ENCODE measurements around the gene ALS2CL.
"Not testable (repeated sequence)": the region's sequence is repeated elsewhere in the genome, so short reads cannot be mapped to it uniquely, and the experiment has no call there.

The ALS2CL gene, protein sequence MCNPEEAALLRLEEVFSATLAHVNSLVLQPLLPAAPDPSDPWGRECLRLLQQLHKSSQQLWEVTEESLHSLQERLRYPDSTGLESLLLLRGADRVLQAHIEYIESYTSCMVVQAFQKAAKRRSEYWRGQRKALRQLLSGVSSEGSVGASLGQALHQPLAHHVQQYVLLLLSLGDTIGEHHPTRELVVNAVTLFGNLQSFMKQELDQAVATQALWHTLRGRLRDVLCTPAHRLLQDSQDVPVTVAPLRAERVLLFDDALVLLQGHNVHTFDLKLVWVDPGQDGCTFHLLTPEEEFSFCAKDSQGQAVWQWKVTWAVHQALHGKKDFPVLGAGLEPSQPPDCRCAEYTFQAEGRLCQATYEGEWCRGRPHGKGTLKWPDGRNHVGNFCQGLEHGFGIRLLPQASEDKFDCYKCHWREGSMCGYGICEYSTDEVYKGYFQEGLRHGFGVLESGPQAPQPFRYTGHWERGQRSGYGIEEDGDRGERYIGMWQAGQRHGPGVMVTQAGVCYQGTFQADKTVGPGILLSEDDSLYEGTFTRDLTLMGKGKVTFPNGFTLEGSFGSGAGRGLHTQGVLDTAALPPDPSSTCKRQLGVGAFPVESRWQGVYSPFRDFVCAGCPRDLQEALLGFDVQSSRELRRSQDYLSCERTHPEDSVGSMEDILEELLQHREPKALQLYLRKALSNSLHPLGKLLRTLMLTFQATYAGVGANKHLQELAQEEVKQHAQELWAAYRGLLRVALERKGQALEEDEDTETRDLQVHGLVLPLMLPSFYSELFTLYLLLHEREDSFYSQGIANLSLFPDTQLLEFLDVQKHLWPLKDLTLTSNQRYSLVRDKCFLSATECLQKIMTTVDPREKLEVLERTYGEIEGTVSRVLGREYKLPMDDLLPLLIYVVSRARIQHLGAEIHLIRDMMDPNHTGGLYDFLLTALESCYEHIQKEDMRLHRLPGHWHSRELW

GRCh38 chr3:46693038-46693891 lies at the start of gene ALS2CL:
Gene ALS2CL, minus strand, starts transcription at chr3:46693679. Its CDS starts 4,239 bp downstream, at chr3:46689440.
- DNase-seq: no peak

DNA sequence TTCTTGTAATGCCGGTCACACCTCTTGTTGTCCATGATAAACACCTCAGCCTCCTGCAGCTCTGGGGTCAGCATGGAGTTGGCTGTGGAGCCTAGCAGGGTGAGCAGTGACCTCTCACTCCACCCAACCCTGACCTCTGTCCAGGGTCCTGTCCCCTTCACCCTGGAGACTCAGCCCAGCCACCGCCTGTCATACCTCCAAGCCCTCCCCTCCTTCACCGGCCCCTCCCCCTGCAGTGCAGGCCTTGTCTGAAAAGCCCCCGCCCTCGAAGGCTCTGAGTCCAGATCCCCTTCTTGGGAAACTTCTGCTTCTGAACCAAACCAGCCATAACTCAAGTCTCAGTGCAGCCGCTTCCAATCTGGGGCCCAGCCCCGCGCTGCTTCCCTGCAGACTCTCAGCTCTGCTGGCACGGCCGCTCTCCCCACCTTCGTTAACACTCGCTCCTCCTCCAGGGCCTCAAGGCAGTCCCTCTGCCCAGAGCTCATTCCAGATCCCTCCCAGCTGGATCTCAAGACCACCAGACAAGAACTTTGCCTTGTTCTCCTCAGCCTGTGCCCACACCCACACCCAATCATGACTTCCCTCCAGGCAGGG lies 49.6 kb upstream of the ALS2CL start:
- no peak for DNase-seq

- not testable (repeated sequence) for DNase-seq
Observed at GRCh38 chr3:46739565-46739964, 46.1 kb upstream of the ALS2CL start.

DNA sequence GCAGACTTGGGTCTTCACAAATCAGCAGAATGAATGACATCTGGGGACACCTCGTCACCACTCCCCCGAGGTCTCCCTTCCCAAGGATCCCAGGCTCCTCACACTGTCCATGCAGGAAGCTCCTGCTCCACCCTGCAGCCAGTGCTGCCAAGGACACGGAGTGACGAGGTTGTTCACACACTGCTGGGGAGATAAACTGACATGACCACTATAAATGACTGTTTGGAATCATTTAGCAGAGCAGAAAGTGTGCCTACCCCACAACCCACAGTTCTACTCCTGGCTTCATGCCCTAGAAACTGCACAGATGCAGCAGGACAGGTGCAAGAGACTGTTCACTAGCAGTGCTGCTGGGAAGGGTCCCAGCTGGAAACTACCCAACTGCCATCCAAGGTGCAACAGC lies 43.9 kb upstream of the ALS2CL start:
- no peak for DNase-seq

DNA sequence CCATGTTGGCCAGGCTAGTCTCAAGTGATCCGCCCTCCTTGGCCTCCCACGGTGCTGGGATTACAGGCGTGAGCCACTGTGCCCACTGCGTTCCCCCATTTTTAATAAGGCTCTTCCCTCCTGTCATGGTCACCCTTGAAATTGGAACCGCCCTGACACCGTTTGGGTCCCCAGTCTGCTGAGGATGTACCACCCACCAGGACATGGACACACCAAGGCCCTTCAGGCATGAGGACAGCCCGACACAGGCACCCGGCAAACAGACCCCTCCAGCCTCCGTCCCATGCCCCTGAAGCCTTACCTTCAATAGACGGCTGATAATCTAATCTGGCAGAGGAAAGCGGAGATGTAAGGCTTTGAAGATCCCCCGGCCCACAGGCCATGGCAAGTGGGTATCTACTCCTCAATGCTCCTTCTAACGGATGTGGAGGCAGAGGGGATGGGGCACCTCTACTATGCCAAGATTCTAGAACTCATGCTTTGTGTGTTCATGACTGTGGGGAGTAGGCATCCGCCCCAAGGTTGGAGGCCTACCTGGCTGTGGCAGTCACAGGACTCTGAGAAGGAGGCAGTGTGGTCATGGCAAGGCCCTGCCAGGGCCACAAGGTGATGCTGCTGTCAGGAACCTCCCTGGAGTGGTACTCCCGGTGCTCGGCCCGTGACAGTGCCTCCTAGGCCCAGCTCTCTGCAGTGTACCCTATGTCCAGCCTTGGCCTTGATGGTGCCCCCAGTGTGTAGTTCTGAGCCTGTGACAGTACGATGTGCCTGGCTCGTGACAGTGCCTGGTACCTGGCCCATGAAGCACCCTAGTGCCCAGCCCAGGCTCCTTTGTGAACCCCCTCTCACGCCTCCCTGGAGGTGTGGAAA lies 42.8 kb upstream of the ALS2CL start:
- no peak for DNase-seq

DNA sequence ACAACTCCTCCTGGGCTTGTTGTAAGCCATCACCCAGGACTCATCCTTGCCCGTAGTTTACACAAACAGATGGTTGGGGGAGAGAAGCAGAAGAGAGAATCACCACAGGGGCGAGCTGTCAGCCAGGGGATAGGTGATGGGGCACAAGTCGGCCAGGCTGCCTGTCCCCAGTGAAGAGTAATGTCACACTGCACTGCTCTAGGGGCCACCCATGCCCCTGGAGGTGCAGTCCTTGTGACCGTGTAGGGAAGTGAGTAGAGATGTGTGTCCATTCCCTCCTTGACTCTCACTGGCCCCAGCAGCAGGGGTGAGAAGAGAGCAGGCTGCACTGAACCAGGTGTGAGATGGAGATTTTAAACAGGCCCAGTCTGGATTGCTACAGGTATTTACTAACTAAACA lies 41.3 kb upstream of the ALS2CL start:
- DNase-seq: no peak

- DNase-seq: no peak
Observed at GRCh38 chr3:46733026-46733800, 39.7 kb upstream of the ALS2CL start.

DNA sequence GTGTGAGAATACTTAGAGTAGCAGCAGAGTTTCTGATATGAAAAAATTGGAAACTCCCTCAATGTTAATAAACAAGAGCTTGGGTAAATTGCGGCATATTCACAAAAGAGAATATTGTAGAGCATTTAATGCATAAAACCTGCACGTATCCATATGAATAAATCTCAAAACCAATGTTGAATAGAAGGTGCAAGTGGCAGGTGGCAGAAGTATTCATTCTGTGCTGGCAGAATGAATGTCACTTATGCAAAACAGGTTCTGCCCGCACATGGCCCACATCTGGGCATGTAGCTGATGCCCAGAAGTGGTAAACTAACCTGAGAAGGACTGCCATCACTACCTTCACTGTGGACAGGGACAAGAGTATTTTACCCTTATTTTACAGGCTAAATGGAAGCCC lies 38.3 kb upstream of the ALS2CL start:
- no peak for DNase-seq

DNA sequence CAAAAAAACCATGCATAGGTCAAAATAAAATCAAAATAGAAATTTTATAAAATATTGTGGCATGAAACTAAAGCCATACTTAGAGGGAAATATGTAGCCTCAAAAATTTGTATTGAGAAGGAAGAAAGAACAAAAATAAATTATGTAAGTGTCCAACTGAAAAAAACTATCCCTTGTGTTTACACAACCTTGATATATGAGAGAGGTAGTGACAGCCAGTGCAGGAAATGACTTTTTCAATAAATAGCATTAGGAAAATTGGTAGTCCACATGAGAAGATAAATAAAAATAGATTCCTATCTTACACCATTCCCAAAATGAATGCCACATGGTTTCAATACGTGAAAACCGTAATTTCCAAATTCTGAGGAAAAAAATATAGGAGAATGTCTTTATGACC lies 37.3 kb upstream of the ALS2CL start:
- no peak for DNase-seq

DNA sequence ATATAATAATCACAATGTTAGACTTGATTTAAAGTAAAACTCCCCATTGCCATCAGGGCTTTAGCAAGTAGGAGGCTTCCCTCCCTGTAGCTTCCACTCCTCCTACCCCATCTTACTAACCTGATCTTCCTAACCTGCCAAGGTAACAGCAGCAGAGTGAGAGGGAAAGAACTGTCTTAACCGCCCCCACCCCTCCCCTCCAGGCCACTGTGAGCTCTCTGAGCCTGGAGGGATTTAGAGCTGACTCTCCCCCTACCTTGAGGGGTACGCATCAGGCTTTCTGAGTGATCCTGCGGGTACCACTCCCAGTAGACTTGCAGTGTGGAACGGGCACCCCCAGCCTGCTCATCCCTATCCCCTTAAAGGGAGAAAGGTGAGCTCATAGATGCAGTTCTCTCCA lies 35.6 kb upstream of the ALS2CL start:
- no peak for DNase-seq

DNA sequence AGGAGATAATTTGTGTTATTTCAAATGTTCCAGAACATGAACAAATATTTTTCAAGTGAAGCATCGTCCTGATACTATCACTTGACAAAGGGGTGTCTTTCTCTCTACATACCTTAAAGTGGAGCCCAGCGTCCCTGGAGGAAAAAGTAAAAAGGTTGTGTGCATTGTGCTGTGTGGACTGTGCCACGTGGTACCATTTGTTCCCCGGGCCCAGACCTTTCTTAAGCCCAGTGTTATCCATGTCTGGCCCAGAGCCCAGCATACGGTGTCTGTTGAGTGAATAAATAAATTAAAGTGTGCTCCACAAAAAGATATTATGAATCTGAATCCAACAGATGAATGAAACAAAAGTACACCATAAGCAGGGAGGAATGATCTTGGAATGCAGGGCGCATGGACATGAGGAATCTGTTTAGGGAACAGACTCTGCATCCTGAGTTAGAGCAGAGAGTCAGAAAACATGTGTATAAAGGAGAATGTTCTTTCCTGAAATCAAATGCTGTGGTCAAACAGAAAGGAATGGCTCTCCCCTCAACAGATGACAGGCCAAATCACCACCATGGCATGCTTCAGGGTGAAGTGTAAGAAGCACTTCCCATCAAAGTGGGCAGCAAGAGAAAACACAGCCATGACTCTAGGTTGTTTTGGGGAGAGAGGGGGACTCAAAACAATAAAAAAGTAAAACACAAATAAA lies 32.3 kb upstream of the ALS2CL start:
- no peak for DNase-seq

DNA sequence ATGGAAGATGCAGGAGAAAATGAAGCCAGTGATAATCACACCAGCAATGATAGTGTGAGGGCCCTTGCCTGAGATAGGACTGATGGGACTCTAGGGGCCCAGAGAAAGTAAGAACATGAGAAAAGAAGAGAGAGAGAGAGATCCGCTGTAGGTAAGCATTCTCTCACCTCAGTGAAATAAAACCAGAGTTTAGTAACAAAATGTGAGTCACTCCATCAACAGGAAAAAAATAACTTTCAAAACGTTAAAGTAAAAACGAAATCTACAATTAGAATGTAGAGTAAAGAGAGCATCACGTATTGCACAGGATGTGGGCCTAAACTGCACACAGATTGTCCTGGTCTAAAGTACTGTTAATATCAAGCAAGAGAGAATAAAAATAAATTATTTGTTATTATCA lies 30.9 kb upstream of the ALS2CL start:
- no peak for DNase-seq

GRCh38 chr3:46722443-46722842 lies 29.0 kb upstream of the ALS2CL start:
- no peak for DNase-seq

DNA sequence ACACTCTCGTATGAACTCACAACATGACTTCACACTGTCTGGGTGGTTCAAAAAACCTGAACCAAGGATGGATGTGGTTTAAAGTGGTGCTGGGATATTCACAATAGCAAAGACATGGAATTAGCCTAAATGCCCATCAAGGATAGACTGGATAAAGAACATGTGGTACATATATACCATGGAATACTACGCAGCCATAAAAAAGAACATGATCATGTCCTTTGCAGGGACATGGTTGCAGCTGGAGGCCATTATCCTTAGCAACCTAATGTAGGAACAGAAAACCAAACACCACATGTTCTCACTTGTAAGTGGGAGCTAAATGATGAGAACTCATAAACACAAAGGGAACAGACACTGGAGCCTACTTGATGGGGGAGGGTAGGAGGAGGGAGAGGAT lies 27.5 kb upstream of the ALS2CL start:
- DNase-seq: no peak

GRCh38 chr3:46719735-46720271 lies 26.3 kb upstream of the ALS2CL start:
- DNase-seq: no peak

- DNase-seq: no peak
Observed at GRCh38 chr3:46719044-46719565, 25.6 kb upstream of the ALS2CL start.

GRCh38 chr3:46717447-46718231 lies 24.2 kb upstream of the ALS2CL start, which contains the start of gene PRSS50:
Gene PRSS50, minus strand, starts transcription at chr3:46717869. Its CDS starts 45 bp downstream, at chr3:46717824.
- no peak for DNase-seq

Measured in KG1 (cell line).